Measurements from ENCODE around the gene IDS. TPM values are rescaled to one million over a fixed set of nuclear protein-coding genes. Genes with fewer than 3 reads are reported as not detected.

IDS gene
- total RNA-seq, 2 experiments from 2014 or later: 52.6 to 64.3 TPM

DNA sequence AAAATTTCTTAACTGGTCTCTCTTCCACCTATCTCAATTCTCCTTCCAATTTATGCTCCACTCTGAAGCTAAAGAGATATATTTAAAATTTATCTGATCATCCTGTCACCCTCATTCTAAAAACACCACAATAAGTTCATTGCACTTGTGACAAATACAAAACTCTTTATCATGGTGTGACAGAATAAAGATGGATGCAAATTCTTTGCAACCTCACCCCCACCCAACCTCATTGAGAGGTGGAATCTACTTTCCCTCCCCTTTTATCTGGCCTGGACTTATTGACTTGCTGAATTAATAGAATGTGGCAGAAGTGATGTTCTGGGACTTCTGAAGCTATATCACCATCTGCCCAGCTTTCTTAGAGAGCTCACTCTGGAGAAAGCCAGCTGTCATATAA lies 46.5 kb downstream of the IDS start:
- peaks cover 13% of the 10 kb centered on the region for H3K27me3 Mint-ChIP-seq
- DNase-seq: no peak
- no peak overlapping the region for H3K4me3 Mint-ChIP-seq
- H3K9me3 Mint-ChIP-seq (ENCODE audit: low read depth): no peaks in the 10 kb centered on the region
- H3K4me1 Mint-ChIP-seq: no peaks in the 10 kb centered on the region
- H3K36me3 Mint-ChIP-seq (ENCODE audit: low read depth): no peaks in the 10 kb centered on the region
- ATAC-seq: no peak
- ChIA-PET POLR2A (no interaction called here), CTCF (no interaction called here)
- no peak overlapping the region for H3K27ac Mint-ChIP-seq
- intact Hi-C loops (cut with DNase I, micrococcal nuclease): no loop called here

- DNase-seq: no peak
- intact Hi-C loops (cut with DNase I, micrococcal nuclease): no loop called here
- H3K27ac Mint-ChIP-seq: no peak overlapping the region
- ATAC-seq: no peak
- H3K4me3 Mint-ChIP-seq: no peak overlapping the region
- peaks cover 11% of the 10 kb centered on the region for H3K27me3 Mint-ChIP-seq
- POLR2A ChIA-PET: no interaction called here
- H3K36me3 Mint-ChIP-seq (ENCODE audit: low read depth): no peaks in the 10 kb centered on the region
- H3K4me1 Mint-ChIP-seq: no peaks in the 10 kb centered on the region
- H3K9me3 Mint-ChIP-seq (ENCODE audit: low read depth): no peaks in the 10 kb centered on the region
- CTCF ChIA-PET: no interaction called here
Observed at GRCh38 chrX:149456476-149457245, 48.4 kb downstream of the IDS start.

- H3K36me3 Mint-ChIP-seq (ENCODE audit: low read depth): no peaks in the 10 kb centered on the region
- POLR2A ChIA-PET: no interaction called here
- no peak overlapping the region for H3K27ac Mint-ChIP-seq
- ATAC-seq (no peak), DNase-seq (no peak)
- H3K27me3 Mint-ChIP-seq: peaks cover 9% of the 10 kb centered on the region
- CTCF ChIA-PET: no interaction called here
- no peaks in the 10 kb centered on the region for H3K4me1 Mint-ChIP-seq
- intact Hi-C loops (cut with DNase I, micrococcal nuclease): no loop called here
- H3K4me3 Mint-ChIP-seq: no peak overlapping the region
- no peaks in the 10 kb centered on the region for H3K9me3 Mint-ChIP-seq (ENCODE audit: low read depth)
Observed at GRCh38 chrX:149455934-149456333, 49.2 kb downstream of the IDS start.

GRCh38 chrX:149453906-149454822 lies 50.9 kb downstream of the IDS start:
- H3K27ac Mint-ChIP-seq: no peak overlapping the region
- no peaks in the 10 kb centered on the region for H3K36me3 Mint-ChIP-seq (ENCODE audit: low read depth)
- ChIA-PET CTCF (interaction anchor here (0.7 kb wide), 1 partner anchor 1453 kb away, joined by 3 read pairs; no protein-coding TSS in a partner anchor), POLR2A (no interaction called here)
- ATAC-seq (no peak), DNase-seq (no peak)
- no peak overlapping the region for H3K4me3 Mint-ChIP-seq
- peaks cover 6% of the 10 kb centered on the region for H3K9me3 Mint-ChIP-seq (ENCODE audit: low read depth)
- peaks cover 1% of the 10 kb centered on the region for H3K27me3 Mint-ChIP-seq
- no peaks in the 10 kb centered on the region for H3K4me1 Mint-ChIP-seq
- intact Hi-C loops (cut with DNase I, micrococcal nuclease): no loop called here

DNA sequence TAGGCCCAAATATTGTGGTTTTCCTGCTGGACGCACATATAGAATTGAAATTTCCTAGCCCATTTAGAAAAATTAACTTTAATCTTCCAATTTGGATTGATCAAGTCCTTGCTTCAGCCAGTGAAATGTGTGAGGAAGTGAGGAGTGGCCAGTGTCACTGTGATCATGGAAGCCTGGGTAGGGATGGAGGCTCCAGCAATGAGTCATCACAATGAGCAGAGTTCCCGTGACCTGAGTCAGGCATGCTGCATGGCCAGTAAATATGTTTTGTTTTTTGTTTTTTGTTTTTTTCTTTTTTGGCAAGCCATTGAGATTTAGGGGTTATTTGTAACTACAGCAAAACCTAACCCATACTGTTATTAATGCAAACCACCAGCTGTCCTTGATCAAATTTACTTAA lies 52.1 kb downstream of the IDS start:
- intact Hi-C loops (cut with DNase I, micrococcal nuclease): no loop called here
- ChIA-PET POLR2A (no interaction called here), CTCF (no interaction called here)
- Mint-ChIP-seq H3K36me3 (ENCODE audit: low read depth) (no peaks in the 10 kb centered on the region), H3K4me1 (no peaks in the 10 kb centered on the region), H3K4me3 (no peak overlapping the region), H3K27me3 (peaks cover 1% of the 10 kb centered on the region), H3K9me3 (ENCODE audit: low read depth) (peaks cover 6% of the 10 kb centered on the region), H3K27ac (no peak overlapping the region)
- DNase-seq (no peak), ATAC-seq (no peak)

DNA sequence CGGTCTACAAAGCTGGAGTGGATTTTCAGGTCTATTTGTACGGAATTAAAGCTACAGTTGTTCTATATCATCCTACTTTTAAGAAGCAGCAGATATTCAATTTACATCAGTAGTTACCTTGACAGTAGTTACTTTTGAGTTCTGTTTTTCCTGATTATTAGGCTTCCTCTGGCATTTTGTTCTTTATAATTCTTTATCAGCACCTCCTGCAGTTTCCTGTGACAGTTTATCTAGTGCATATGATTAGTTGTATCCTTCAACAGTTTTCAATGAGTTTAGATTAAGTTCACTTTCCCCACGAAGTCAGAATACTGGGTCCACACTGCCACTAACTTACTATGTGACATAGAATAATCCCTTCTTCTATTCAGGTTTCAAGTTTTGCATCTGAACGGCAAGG lies 71.7 kb downstream of the IDS start:
- ATAC-seq: no peak

GRCh38 chrX:149433051-149433450 lies 72.1 kb downstream of the IDS start:
- peaks cover 2% of the 10 kb centered on the region for H3K27me3 Mint-ChIP-seq
- DNase-seq: no peak
- H3K27ac Mint-ChIP-seq: no peak overlapping the region
- H3K4me3 Mint-ChIP-seq: no peak overlapping the region
- H3K36me3 Mint-ChIP-seq (ENCODE audit: low read depth): no peaks in the 10 kb centered on the region
- intact Hi-C loops (cut with DNase I, micrococcal nuclease): no loop called here
- ChIA-PET CTCF (no interaction called here), POLR2A (no interaction called here)
- no peaks in the 10 kb centered on the region for H3K9me3 Mint-ChIP-seq (ENCODE audit: low read depth)
- no peaks in the 10 kb centered on the region for H3K4me1 Mint-ChIP-seq
- no peak for ATAC-seq

More for the DNA sequence above, 71.7 kb downstream of the IDS start:
- Mint-ChIP-seq H3K36me3 (ENCODE audit: low read depth) (no peaks in the 10 kb centered on the region), H3K4me3 (no peak overlapping the region), H3K9me3 (ENCODE audit: low read depth) (no peaks in the 10 kb centered on the region), H3K27ac (no peak overlapping the region), H3K27me3 (peaks cover 2% of the 10 kb centered on the region), H3K4me1 (no peaks in the 10 kb centered on the region)
- DNase-seq: no peak
- intact Hi-C loops (cut with DNase I, micrococcal nuclease): no loop called here
- POLR2A ChIA-PET: no interaction called here
- CTCF ChIA-PET: no interaction called here

Other genes with a start within 250 kb of the IDS start
- gene EOLA1, start 35.7 kb upstream of the IDS start, total RNA-seq: 10 to 100 TPM; 29.4 to 37.4 TPM
- not detected for gene HSFX3, start 44.6 kb upstream of the IDS start, total RNA-seq
- not detected for gene MAGEA9B, start 82.2 kb upstream of the IDS start, total RNA-seq
- gene HSFX2, start 90.0 kb upstream of the IDS start, total RNA-seq: not detected
- 10 to 100 TPM; 10.2 to 14.4 TPM for gene TMEM185A, start 126.5 kb upstream of the IDS start, total RNA-seq
- not detected for gene MAGEA11, start 206.8 kb upstream of the IDS start, total RNA-seq

Data from activated CD4-positive, alpha-beta T cell treated with anti-CD3 and anti-CD28 coated beads for 36 hours (primary cell).